Thymus (tissue), 14 donors: ENCODE data around the gene SLC39A1. TPM values are rescaled to one million over a fixed set of nuclear protein-coding genes. Genes with fewer than 3 reads are reported as not detected.
"Not testable (repeated sequence)": the region's sequence is repeated elsewhere in the genome, so short reads cannot be mapped to it uniquely, and the experiment has no call there.

Source experiments
- DNase-seq, 9 donors: peaks; one replicate each; pipeline ENCODE4 v3.0.0-alpha.2; 2013; ENCODE audit warnings: low spot score in 9 of 9, low read depth in 6 of 9, missing footprints in 1 of 9
- H3K27ac ChIP-seq, 2 donors: one replicate each; pipeline ENCODE4 v1.5.1; 2013; ENCODE audit warnings: control low read depth in 1 of 2, low read depth in 1 of 2, low read length in 1 of 2, mild to moderate bottlenecking in 1 of 2, moderate library complexity in 1 of 2
- H3K27me3 ChIP-seq, 2 donors: one replicate each; pipeline ENCODE4 v1.5.1; 2013; ENCODE audit warnings: low read length in 1 of 2; ENCODE audit not compliant: control insufficient read depth in 2 of 2, insufficient read depth in 1 of 2
- H3K36me3 ChIP-seq, 2 donors: one replicate each; pipeline ENCODE4 v1.5.1; 2013; ENCODE audit warnings: low read length in 1 of 2, mild to moderate bottlenecking in 1 of 2, moderate library complexity in 1 of 2; ENCODE audit not compliant: control insufficient read depth in 2 of 2, insufficient read depth in 2 of 2
- H3K4me1 ChIP-seq, 2 donors: one replicate each; pipeline ENCODE4 v1.5.1; 2013; ENCODE audit warnings: low read length in 2 of 2; ENCODE audit not compliant: control insufficient read depth in 2 of 2, insufficient read depth in 2 of 2
- H3K4me3 ChIP-seq, 2 donors: one replicate each; pipeline ENCODE4 v1.5.1; 2013; ENCODE audit warnings: low read length in 2 of 2, control low read depth in 1 of 2, mild to moderate bottlenecking in 1 of 2
- H3K9me3 ChIP-seq, 2 donors: one replicate each; pipeline ENCODE4 v1.5.1; 2013; ENCODE audit warnings: low read length in 1 of 2, mild to moderate bottlenecking in 1 of 2; ENCODE audit not compliant: control insufficient read depth in 2 of 2, insufficient read depth in 1 of 2
- WGBS: extraction: QIAGEN DNeasy Blood & Tissue Kit; methylation state at CpG from one replicate; pipeline ENCODE4 v1.1.7; 2013; 5-methylcytosine and 5-hydroxymethylcytosine counted together
- long read RNA-seq, 10 donors: transcript quantifications; one replicate each; lab custom pipeline, GENCODE V29; 2026
- polyA plus RNA-seq: library from polyadenylated mRNA; stranded (reverse); fragments of 200-250 nt; gene quantifications from one replicate; pipeline ENCODE4 v1.2.3, GENCODE V29; 2013
- total RNA-seq: library from RNA; stranded (reverse); fragments of 120-200 nt; gene quantifications from one replicate; pipeline ENCODE4 v1.2.4, GENCODE V29; 2013
- donor health status: healthy.

Gene SLC39A1, protein sequence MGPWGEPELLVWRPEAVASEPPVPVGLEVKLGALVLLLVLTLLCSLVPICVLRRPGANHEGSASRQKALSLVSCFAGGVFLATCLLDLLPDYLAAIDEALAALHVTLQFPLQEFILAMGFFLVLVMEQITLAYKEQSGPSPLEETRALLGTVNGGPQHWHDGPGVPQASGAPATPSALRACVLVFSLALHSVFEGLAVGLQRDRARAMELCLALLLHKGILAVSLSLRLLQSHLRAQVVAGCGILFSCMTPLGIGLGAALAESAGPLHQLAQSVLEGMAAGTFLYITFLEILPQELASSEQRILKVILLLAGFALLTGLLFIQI
- 33.8 TPM for total RNA-seq
- polyA plus RNA-seq: 44.9 TPM
- long read RNA-seq, donor 1, partial matches to known transcripts: 0 of 2 reads
- long read RNA-seq, donor 1, other reads (novel, unspliced or antisense): 0 of 2 reads
- long read RNA-seq, donor 2, transcript SLC39A1-202 (4 exons, 2,084 nt): major isoform, 21 of 34 reads
- long read RNA-seq, donor 2, transcript SLC39A1-204 (3 exons, 2,723 nt): minor isoform, 10 of 34 reads
- long read RNA-seq, donor 2, partial matches to known transcripts: 0 of 34 reads
- long read RNA-seq, donor 2, other reads (novel, unspliced or antisense): 0 of 34 reads
- long read RNA-seq, donor 3, transcript SLC39A1-204 (3 exons, 2,723 nt): minor isoform, 6 of 31 reads
- long read RNA-seq, donor 3, transcript SLC39A1-202 (4 exons, 2,084 nt): major isoform, 23 of 31 reads
- long read RNA-seq, donor 3, partial matches to known transcripts: 0 of 31 reads
- long read RNA-seq, donor 3, other reads (novel, unspliced or antisense): 0 of 31 reads
- long read RNA-seq, donor 4, partial matches to known transcripts: 0 of 5 reads
- long read RNA-seq, donor 4, other reads (novel, unspliced or antisense): 0 of 5 reads
- long read RNA-seq, donor 5, transcript SLC39A1-204 (3 exons, 2,723 nt): minor isoform, 9 of 35 reads
- long read RNA-seq, donor 5, transcript SLC39A1-202 (4 exons, 2,084 nt): major isoform, 26 of 35 reads
- long read RNA-seq, donor 5, partial matches to known transcripts: 0 of 35 reads
- long read RNA-seq, donor 5, other reads (novel, unspliced or antisense): 0 of 35 reads
- long read RNA-seq, donor 6, transcript SLC39A1-202 (4 exons, 2,084 nt): major isoform, 15 of 21 reads
- long read RNA-seq, donor 6, transcript SLC39A1-204 (3 exons, 2,723 nt): minor isoform, 5 of 21 reads
- long read RNA-seq, donor 6, partial matches to known transcripts: 0 of 21 reads
- long read RNA-seq, donor 6, other reads (novel, unspliced or antisense): 0 of 21 reads
- long read RNA-seq, donor 7, transcript SLC39A1-202 (4 exons, 2,084 nt): major isoform, 19 of 47 reads
- long read RNA-seq, donor 7, transcript SLC39A1-204 (3 exons, 2,723 nt): minor isoform, 6 of 47 reads
- long read RNA-seq, donor 7, partial matches to known transcripts: 22 of 47 reads
- long read RNA-seq, donor 7, other reads (novel, unspliced or antisense): 0 of 47 reads
- long read RNA-seq, donor 8, transcript SLC39A1-202 (4 exons, 2,084 nt): major isoform, 7 of 9 reads
- long read RNA-seq, donor 8, partial matches to known transcripts: 0 of 9 reads
- long read RNA-seq, donor 8, other reads (novel, unspliced or antisense): 0 of 9 reads
- long read RNA-seq, donor 9, transcript SLC39A1-202 (4 exons, 2,084 nt): major isoform, 6 of 9 reads
- long read RNA-seq, donor 9, partial matches to known transcripts: 0 of 9 reads
- long read RNA-seq, donor 9, other reads (novel, unspliced or antisense): 0 of 9 reads
- long read RNA-seq, donor 10, transcript SLC39A1-202 (4 exons, 2,084 nt): major isoform, 12 of 21 reads
- long read RNA-seq, donor 10, partial matches to known transcripts: 5 of 21 reads
- long read RNA-seq, donor 10, other reads (novel, unspliced or antisense): 0 of 21 reads

GRCh38 chr1:153963030-153963849 is at the start of gene SLC39A1:
SLC39A1 (minus strand) TSS chr1:153963537; CDS start chr1:153962715, 822 bp downstream.
- no peaks in the 10 kb centered on the region for H3K9me3 ChIP-seq
- H3K36me3 ChIP-seq: peaks cover 9 to 20% of the 10 kb centered on the region in 2 donors
- peak within 1 kb of the TSS; percentile 57 to 74 for H3K4me3 ChIP-seq
- peaks cover 22 to 53% of the 10 kb centered on the region in 2 donors for H3K4me1 ChIP-seq
- under 1% methylated on average over 54 of the region's 54 CpGs for WGBS
- H3K27ac ChIP-seq: peak within 1 kb of the TSS; percentile 84 to 88
- no peaks in the 10 kb centered on the region for H3K27me3 ChIP-seq
- DNase-seq: peak in 8 of 9 donors; percentile 86 to 97 (median 94)

DNA sequence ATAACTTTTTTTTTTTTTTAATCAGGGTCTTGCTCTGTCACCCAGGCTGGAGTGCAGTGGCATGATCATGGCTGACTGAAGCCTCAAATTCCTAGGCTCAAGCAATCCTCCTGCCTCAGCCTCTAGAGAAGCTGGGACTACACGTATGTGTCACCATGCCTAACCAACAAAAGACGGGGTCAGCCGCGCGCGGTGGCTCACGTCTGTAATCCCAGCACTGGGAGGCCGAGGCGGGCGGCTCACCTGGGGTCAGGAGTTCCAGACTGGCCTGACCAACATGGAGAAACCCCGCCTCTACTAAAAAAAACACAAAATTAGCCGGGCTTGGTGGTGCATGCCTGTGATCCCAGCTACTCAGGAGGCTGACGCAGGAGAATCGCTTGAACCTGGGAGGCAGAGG is 49.2 kb upstream of the SLC39A1 start:
- not testable (repeated sequence) for H3K27me3 ChIP-seq, H3K4me1 ChIP-seq, H3K9me3 ChIP-seq, H3K27ac ChIP-seq, DNase-seq, H3K4me3 ChIP-seq, H3K36me3 ChIP-seq
- WGBS: 98% methylated on average over 14 of the region's 14 CpGs

DNA sequence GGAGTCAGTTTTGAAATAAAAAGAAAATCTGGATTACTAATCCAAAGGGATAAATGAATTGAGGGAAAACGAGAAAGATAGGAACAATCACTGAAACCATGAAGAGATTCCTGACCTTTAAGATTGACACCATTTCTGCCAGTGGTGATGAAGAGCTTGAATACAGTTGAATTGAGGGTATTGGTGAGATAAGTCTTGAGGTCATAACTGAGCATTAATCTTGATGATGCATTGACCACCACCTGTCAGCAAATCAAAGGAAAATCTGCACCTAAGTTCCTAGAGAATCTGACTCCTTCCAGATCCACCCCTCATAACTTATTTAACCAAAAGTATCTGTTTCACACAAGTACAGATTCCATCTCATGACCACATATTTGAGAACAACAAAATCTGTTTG is 48.8 kb upstream of the SLC39A1 start:
- Histone ChIP-seq H3K27ac (no peak overlapping the region), H3K4me3 (no peak overlapping the region), H3K27me3 (no peaks in the 10 kb centered on the region), H3K9me3 (no peaks in the 10 kb centered on the region), H3K4me1 (no peaks in the 10 kb centered on the region), H3K36me3 (no peaks in the 10 kb centered on the region)
- WGBS: 92% methylated on average over 1 of the region's 1 CpG
- DNase-seq: no peak

DNA sequence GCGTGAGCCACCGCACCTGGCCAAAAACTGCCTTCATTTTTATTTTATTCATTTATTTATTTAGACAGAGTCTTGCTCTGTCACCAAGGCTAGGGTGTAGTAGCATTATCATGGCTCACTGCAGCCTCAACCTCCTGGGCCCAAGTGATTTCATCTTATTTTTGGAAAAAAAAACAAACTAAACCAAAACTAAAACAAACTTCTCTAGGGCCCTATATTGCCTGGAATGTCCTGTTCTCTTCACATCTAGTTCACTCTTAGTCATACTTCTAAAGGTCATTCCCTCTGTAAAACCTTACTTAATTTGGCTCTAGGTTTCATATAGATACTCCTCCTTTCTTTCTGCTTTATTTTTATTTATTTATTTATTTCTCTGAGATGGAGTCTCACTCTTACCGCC is 42.8 kb upstream of the SLC39A1 start:
- Histone ChIP-seq H3K36me3 (no peaks in the 10 kb centered on the region), H3K4me1 (no peaks in the 10 kb centered on the region), H3K27me3 (no peaks in the 10 kb centered on the region), H3K27ac (no peak overlapping the region), H3K4me3 (no peak overlapping the region), H3K9me3 (no peaks in the 10 kb centered on the region)
- no peak for DNase-seq
- WGBS: 100% methylated on average over 3 of the region's 3 CpGs

DNA sequence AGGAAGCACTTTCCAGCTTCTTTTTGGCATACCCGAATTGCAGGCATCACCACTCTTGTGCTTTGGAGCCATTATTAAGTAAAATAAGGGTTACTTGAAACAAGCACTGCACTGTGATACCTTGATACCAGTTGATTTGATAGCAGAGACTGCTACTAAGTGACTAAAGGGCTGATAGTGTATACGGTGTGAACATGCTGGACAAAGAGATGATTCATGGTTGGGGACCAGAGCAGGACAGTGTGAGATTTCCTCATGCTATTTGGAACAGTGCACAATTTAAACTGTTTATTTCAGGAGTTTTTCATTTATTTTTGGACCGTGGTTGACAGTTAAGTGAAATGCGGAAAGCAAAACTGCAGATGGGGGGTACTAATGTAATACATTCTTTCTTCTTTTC is 37.1 kb upstream of the SLC39A1 start:
- H3K27ac ChIP-seq: no peak overlapping the region
- no peaks in the 10 kb centered on the region for H3K4me1 ChIP-seq
- no peak overlapping the region for H3K4me3 ChIP-seq
- DNase-seq: no peak
- no peaks in the 10 kb centered on the region for H3K27me3 ChIP-seq
- H3K9me3 ChIP-seq: no peaks in the 10 kb centered on the region
- WGBS: 95% methylated on average over 4 of the region's 4 CpGs
- peaks cover 2 to 7% of the 10 kb centered on the region in 2 donors for H3K36me3 ChIP-seq

- H3K9me3 ChIP-seq, H3K27ac ChIP-seq, H3K4me1 ChIP-seq, DNase-seq, H3K4me3 ChIP-seq, H3K27me3 ChIP-seq: not testable (repeated sequence)
- 97% methylated on average over 10 of the region's 10 CpGs for WGBS
- H3K36me3 ChIP-seq: peaks cover 23 to 40% of the 10 kb centered on the region in 2 donors
Measured at GRCh38 chr1:153996882-153997281, 33.5 kb upstream of the SLC39A1 start.

DNA sequence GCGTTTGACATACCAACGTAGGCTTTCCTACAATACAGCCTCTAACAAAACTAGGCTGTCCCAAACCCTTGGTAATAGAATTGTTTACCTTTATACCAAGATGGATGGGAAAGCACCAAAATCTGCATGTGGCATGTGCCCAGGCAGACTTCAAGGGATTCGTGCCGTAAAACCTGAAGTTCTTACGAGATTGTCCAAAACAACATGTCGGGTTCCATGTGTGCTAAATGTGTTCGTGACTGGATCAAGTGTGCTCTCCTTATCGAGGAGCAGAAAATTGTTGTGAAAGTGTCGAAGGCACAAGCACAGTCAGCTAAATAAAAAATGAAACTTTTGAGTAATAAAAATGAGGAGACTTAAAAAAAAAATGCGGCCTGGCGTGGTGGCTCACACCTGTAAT is 32.3 kb upstream of the SLC39A1 start:
- H3K27me3 ChIP-seq: no peaks in the 10 kb centered on the region
- peaks cover 2 to 16% of the 10 kb centered on the region in 2 donors for H3K4me1 ChIP-seq
- H3K9me3 ChIP-seq: no peaks in the 10 kb centered on the region
- H3K4me3 ChIP-seq: no peak overlapping the region
- no peak for DNase-seq
- WGBS: 98% methylated on average over 11 of the region's 11 CpGs
- peaks cover 24 to 44% of the 10 kb centered on the region in 2 donors for H3K36me3 ChIP-seq
- H3K27ac ChIP-seq: no peak overlapping the region
